GM19463 (cell line): ENCODE measurements around the gene TMEM121.

Source experiments
- ATAC-seq: cut with Tn5 transposase; IDR thresholded peaks from one replicate; pipeline ENCODE4 v1.9.1; 2021; ENCODE audit warnings: mild to moderate bottlenecking, moderate library complexity; ENCODE audit not compliant: unreplicated experiment

Gene TMEM121

DNA sequence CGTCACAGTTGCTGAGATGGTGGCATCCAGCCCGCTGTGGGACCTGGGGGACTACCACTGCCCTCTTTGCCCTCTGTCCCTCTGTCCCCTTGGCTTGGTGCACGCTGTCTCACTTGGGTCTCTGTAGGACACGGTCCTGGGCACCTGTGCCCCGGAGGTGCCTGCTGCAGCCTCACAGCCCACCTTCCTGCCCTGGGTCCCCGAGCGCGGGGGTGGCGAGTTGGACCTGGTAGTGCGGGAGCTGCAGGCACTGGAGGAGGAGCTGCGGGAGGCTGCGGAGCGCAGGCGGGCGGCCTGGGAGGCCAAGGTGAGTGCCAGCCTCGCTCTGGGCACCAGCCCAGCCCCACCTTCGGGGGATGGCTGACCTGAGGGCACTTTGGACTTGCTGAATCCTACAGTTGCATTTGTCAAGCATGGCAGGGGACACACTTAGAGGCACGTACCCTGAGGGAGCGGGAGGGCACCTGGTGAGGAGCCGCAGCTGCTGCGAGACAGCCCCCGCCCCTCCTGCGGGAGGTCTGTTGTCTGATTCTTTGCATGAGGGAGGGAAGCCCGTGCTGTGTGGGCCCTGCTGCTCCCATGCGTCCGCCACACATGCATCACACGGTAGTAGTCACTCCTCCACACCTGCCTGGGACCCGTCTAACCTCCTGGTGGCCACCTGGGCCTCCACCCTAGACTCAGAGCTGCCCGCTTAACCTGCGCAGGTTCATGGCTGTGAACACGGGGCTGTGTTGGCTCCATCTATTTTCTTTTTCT is 28.5 kb upstream of the TMEM121 start:
- ATAC-seq, result no peak

- ATAC-seq, result no peak
Measured at GRCh38 chr14:105498430-105499255, 27.7 kb upstream of the TMEM121 start.

GRCh38 chr14:105499256-105500035 is 26.9 kb upstream of the TMEM121 start:
- ATAC-seq, result no peak

- ATAC-seq, result no peak
Measured at GRCh38 chr14:105500036-105500725, 26.2 kb upstream of the TMEM121 start.

- ATAC-seq, result no peak
Measured at GRCh38 chr14:105500726-105501101, 25.7 kb upstream of the TMEM121 start.

GRCh38 chr14:105501504-105502291 is 24.7 kb upstream of the TMEM121 start:
- no peak for ATAC-seq

DNA sequence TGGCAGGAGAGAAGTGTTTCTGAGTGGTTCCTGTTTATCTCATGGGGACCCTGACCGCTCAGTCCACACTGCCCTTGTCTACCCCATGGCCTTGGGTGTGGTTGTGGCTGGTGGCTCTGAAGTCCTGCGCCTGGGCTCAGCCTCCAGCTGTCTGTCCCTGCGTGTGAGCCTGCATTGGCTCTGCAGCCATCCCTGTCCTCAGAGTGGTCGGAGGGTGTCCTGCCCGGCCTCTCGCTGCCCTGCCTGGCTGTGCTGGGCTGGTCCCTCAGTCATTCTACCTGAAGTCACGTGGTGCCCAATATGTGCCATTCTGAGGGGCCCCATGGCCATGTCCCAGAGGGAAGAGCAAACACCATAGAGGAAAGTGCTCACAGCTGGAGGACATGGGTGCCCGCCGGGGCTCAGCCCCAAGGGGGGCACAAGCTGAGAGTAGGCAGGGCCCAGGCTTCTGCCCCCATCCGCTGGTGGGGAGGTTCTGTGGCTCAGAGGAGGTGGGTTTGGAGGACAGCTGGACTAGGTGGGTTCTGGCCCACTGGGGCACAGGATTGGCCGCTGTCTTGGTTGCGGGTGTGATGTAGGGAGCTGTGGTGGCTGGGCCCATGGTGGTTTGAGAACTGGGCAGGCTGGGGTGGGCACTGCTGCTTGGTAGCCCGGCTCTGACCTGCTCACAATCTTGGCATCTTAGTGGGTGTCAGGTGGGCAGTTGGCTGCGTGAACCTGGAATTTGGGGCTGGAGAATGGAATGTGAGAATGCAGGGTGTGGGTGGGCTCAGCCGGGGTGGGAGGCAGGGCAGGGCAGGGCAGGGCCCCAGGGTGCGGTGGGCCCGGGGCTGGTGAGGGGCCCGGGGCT is 23.7 kb upstream of the TMEM121 start:
- ATAC-seq, result no peak

GRCh38 chr14:105503296-105503640 is 23.1 kb upstream of the TMEM121 start:
- ATAC-seq, result no peak

DNA sequence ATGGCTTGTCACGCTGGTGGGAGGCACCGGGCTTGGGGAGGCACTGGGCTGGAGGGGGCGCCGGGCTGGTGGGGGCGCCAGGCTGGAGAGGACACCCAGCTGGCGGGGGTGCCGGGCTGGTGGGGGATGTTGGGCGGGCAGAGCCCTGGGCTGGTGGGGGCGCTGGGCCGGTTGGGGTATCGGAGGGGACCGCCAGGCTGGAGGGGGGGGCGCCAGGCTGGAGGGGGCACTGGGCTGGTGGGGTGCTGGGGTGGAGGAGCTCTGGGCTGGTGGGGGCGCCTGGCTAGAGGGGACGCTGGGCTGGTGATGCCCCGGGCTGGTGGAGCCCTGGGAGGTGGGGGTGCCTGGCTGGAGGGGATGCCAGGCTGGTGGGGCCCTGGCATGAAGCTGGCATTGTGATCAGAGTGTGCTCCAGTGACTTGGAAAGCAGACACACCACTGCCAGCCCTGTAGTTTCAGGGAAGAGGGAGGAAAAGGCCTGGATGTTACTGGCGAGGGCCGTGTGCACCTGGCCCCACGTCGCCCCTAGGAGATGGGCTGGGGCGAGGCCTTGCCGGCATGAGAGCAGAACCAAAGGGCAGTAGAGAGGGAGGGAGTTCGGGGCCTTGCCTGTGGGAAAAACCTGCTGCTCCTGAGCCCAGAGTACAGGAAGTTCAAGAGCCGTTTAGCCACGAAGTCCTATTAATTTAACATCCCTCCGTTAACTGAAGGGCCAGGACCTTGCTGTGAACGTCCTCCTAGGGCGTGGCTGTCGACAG is 22.3 kb upstream of the TMEM121 start:
- ATAC-seq, result no peak

GRCh38 chr14:105505101-105505500 is 21.3 kb upstream of the TMEM121 start:
- ATAC-seq, result no peak

DNA sequence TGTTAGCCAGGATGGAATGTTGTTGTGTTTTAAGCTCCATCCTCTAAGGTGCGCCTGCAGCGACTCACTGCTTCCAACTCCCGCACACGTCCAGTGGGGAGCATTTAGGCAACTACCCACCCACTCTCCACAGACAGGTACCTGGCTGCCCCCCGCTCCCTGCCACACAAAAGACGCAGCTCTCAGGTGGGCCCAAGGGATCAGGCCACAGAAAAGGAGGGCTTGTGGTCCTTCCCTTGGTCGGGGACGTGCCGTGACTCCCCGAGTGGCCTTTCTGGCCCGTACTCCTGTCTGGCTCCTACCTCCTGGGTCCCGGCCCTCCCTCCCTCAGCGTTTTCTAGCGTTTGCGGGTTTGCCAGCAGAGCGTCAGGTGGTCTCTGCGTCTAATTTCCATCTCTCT is 19.1 kb upstream of the TMEM121 start:
- no peak for ATAC-seq

GRCh38 chr14:105508069-105508468 is 18.3 kb upstream of the TMEM121 start:
- ATAC-seq, result no peak

- no peak for ATAC-seq
Measured at GRCh38 chr14:105508601-105509000, 17.8 kb upstream of the TMEM121 start.

GRCh38 chr14:105517096-105517495 is 9.3 kb upstream of the TMEM121 start:
- ATAC-seq, result no peak

DNA sequence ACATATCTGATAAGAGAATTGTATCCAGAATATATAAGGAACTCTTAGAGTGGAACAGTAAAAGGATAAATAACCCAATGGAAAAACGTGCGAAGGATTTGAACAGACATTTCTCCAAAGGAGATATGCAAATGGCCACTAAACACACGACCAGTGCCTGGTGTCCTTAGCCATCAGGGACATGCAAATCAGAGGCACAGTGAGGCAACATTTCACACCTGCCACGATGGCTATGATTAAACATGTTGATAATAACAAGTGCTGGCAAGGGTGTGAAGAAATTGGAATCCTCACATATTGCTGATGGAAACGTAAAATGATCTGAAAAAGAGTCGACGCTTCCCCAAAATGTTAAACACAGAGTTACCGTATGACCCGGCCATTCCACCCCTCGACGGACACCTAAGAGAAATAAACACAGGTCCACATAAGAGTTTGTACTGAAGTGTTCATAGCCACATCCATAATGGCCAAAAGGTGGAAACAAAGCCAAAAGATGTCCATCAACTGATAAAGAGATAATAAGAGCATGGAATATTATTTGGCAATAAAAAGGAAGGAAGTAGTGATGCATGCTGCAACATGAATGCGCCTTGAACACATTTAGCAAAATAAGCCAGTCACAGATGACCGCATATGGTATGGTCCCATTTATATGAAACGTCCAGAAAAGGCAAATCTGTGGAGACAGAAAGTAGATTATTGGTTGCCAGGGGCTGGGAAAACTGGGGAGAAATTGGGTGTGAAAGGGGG is 6.3 kb upstream of the TMEM121 start:
- no peak for ATAC-seq

GRCh38 chr14:105525326-105525725 is 1.1 kb upstream of the TMEM121 start:
- ATAC-seq, result no peak

GRCh38 chr14:105526776-105527380 is 495 bp downstream of the TMEM121 start:
- ATAC-seq, result no peak
